ENCODE results near the gene TMEM196. TPM values are rescaled to one million over a fixed set of nuclear protein-coding genes. Genes with fewer than 3 reads are reported as not detected.

TMEM196 gene
- total RNA-seq, 1 experiment from 2014 or later: not detected

DNA sequence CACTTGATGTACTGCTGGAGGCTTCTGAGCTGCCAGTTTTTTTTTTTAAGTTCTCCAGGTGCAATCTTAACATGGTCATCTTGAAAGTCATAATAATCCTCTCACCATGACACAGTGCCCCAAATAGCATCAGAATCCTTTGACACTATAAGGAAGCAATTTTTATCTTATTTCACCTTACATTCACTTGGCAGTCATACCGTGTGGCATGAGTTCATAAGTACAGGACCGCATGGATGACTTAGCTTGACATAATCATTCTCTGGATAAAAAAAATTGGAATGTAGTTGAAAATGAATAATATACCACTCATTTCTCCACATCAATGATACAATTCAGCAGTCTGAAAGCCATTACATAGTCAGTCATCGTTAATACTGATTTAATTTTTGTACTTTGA, 25.6 kb upstream of the TMEM196 start:
- H3K4me1 Mint-ChIP-seq: no peaks in the 10 kb centered on the region
- Histone ChIP-seq H3K4me1 (ENCODE audit: insufficient read depth, low read length) (no peaks in the 10 kb centered on the region), H2BK120ac (ENCODE audit: low read depth, low read length, poor library complexity, severe bottlenecking) (no peak overlapping the region), H3K23ac (ENCODE audit: insufficient read length, low read depth, low read length) (no peak overlapping the region), H3K9ac (ENCODE audit: extremely low read depth, insufficient read length, low read length) (no peak overlapping the region), H3K4me2 (ENCODE audit: insufficient read depth, insufficient read length, low read length) (no peak overlapping the region), H2BK15ac (ENCODE audit: low read depth, low read length) (no peak overlapping the region), H4K91ac (ENCODE audit: insufficient read length, low read depth, low read length) (no peak overlapping the region), H2AK5ac (ENCODE audit: insufficient read length, low read length) (no peak overlapping the region), H3K27ac (ENCODE audit: insufficient read length, low read depth, low read length) (no peak overlapping the region), H3K23me2 (ENCODE audit: insufficient read length, low read depth, low read length, poor library complexity, severe bottlenecking) (no peaks in the 10 kb centered on the region), H3K4ac (ENCODE audit: low read depth, low read length) (no peak overlapping the region), H4K5ac (ENCODE audit: insufficient read length, low read depth, low read length) (no peak overlapping the region), H3K56ac (ENCODE audit: insufficient read length, low read depth, low read length) (no peak overlapping the region), H3K14ac (ENCODE audit: insufficient read depth, low read length) (no peak overlapping the region), H3K27me3 (ENCODE audit: insufficient read depth, low read length) (no peaks in the 10 kb centered on the region), H2AFZ (ENCODE audit: low read length) (no peak overlapping the region), H3K18ac (ENCODE audit: insufficient read length, low read depth, low read length) (no peak overlapping the region), H2BK20ac (ENCODE audit: low read depth, low read length, poor library complexity, severe bottlenecking) (no peak overlapping the region), H3K9me3 (ENCODE audit: control insufficient read depth, low read depth, low read length) (no peaks in the 10 kb centered on the region), H4K20me1 (ENCODE audit: control insufficient read depth, insufficient read depth, insufficient read length) (no peaks in the 10 kb centered on the region), H3T11ph (ENCODE audit: low read length) (no peak overlapping the region), H3K79me1 (ENCODE audit: insufficient read depth, low read depth, low read length, poor library complexity, severe bottlenecking) (no peaks in the 10 kb centered on the region), H2BK12ac (ENCODE audit: insufficient read length, low read depth, low read length) (no peak overlapping the region), H3K79me2 (ENCODE audit: insufficient read depth, low read length) (no peaks in the 10 kb centered on the region), H4K8ac (replicated peaks; ENCODE audit: insufficient read length, low read depth, low read length) (no peak overlapping the region), H2BK5ac (ENCODE audit: insufficient read length, low read length) (no peak overlapping the region)
- no peak overlapping the region for H3K4me3 Mint-ChIP-seq
- no peak overlapping the region for H3K27ac Mint-ChIP-seq
- WGBS (ENCODE audit: extremely low coverage, insufficient read length, low lambda C conversion rate): no CpG with 5 or more reads among the region's 3 CpGs
- DNase-seq: no peak
- no peaks in the 10 kb centered on the region for H3K36me3 Mint-ChIP-seq (ENCODE audit: insufficient read depth in 1 of 3, low read depth in 3 of 3)
- no peaks in the 10 kb centered on the region for H3K9me3 Mint-ChIP-seq
- no peak for TF ChIP-seq CTCF (conservative IDR thresholded peaks at IDR 0.05)
- H3K27me3 Mint-ChIP-seq (ENCODE audit: low read depth): no peaks in the 10 kb centered on the region

Data from H9 (cell line).